HG02678 (cell line): ENCODE results near the gene TMEM203.

Experiments
- ATAC-seq: cut with Tn5 transposase; IDR thresholded peaks from one replicate; pipeline ENCODE4 v1.9.1; 2021; ENCODE audit warnings: mild to moderate bottlenecking, moderate library complexity; ENCODE audit not compliant: unreplicated experiment

TMEM203 gene

GRCh38 chr9:137230705-137231371 is 25.4 kb upstream of the TMEM203 start, which contains the start of gene SLC34A3:
Gene SLC34A3, plus strand, starts transcription at chr9:137230901. Its CDS starts 802 bp downstream, at chr9:137231703.
- ATAC-seq, result no peak

GRCh38 chr9:137229903-137230704 is 24.7 kb upstream of the TMEM203 start:
- no peak for ATAC-seq

GRCh38 chr9:137228968-137229896 is 23.8 kb upstream of the TMEM203 start:
- no peak for ATAC-seq

- no peak for ATAC-seq
Measured at GRCh38 chr9:137228506-137228967, 23.1 kb upstream of the TMEM203 start.

- ATAC-seq, result no peak
Measured at GRCh38 chr9:137227853-137228505, 22.5 kb upstream of the TMEM203 start.

- ATAC-seq, result no peak
Measured at GRCh38 chr9:137227054-137227852, 21.8 kb upstream of the TMEM203 start, which contains the start of gene RNF224. Gene RNF224, plus strand, starts transcription at chr9:137227502. Its CDS starts 834 bp downstream, at chr9:137228336.

GRCh38 chr9:137226338-137227053 is 21.0 kb upstream of the TMEM203 start:
- no peak for ATAC-seq

- ATAC-seq, result no peak
Measured at GRCh38 chr9:137225699-137226331, 20.4 kb upstream of the TMEM203 start.

GRCh38 chr9:137224830-137225694 is 19.6 kb upstream of the TMEM203 start, which contains the start of gene CYSRT1:
Gene CYSRT1, plus strand, starts transcription at chr9:137225174. Its CDS starts 448 bp downstream, at chr9:137225622.
- no peak for ATAC-seq

- peak; percentile 69 for ATAC-seq
Measured at GRCh38 chr9:137223078-137223970, 17.9 kb upstream of the TMEM203 start.

- ATAC-seq, result peak; percentile 3
Measured at GRCh38 chr9:137222190-137223077, 17.0 kb upstream of the TMEM203 start, which contains the start of gene RNF208. Gene RNF208, minus strand, starts transcription at chr9:137222240. Its CDS starts 1,028 bp downstream, at chr9:137221212.

- no peak for ATAC-seq
Measured at GRCh38 chr9:137221506-137222111, 16.2 kb upstream of the TMEM203 start.

GRCh38 chr9:137221095-137221505 is 15.7 kb upstream of the TMEM203 start:
- ATAC-seq, result no peak

- ATAC-seq, result no peak
Measured at GRCh38 chr9:137220317-137221094, 15.1 kb upstream of the TMEM203 start.
